H1 (cell line): ENCODE data around the gene CRACDL. TPM values are rescaled to one million over a fixed set of nuclear protein-coding genes. Genes with fewer than 3 reads are reported as not detected.

Source experiments
- CHD1 ChIP-seq: IDR thresholded peaks from 2 replicates; pipeline ENCODE4 v1.6.1; 2012; ENCODE audit warnings: low read depth, low read length, improper control_type of control experiment
- NRF1 ChIP-seq: IDR thresholded peaks from 2 replicates; pipeline ENCODE4 v1.6.1; 2011; ENCODE audit warnings: mild to moderate bottlenecking, low read depth, low read length, improper control_type of control experiment
- SUZ12 ChIP-seq: fragments of 200-600 bp; sonication (generic); IDR thresholded peaks from 2 replicates; pipeline ENCODE4 v1.6.1; 2012; ENCODE audit warnings: mild to moderate bottlenecking, inconsistent platforms, low read length, moderate library complexity, mixed read lengths
- polyA plus RNA-seq, 7 experiments: library from polyadenylated mRNA; depleted of rRNA in 3 of 7; stranded (reverse) in 5 of 7; unstranded in 2 of 7; fragments of >200 nt in 5 of 7; fragments of 200-250 nt in 2 of 7; gene quantifications; 1 replicate in 5 of 7; 2 replicates in 1 of 7; 4 replicates in 1 of 7; pipeline versions ENCODE4 v1.2.1 to v1.2.3, GENCODE V29; 2011 to 2013; ENCODE audit warnings: missing spikeins in 2 of 7, mixed read lengths in 2 of 7
- total RNA-seq: library from RNA; stranded (reverse); fragmentation: NEBNext Ultra II Directional; extraction: Animal tissue kit (Norgen Biotek cat#: 25700); gene quantifications from 2 replicates; pipeline ENCODE4 v1.2.1, GENCODE V29; 2021

The CRACDL gene
- total and polyA plus RNA-seq, 2 of the 8 experiments (the other 6 are each of a cell fraction or from before 2014, with no cell fraction given) = 0.07 to 0.38 TPM

GRCh38 chr2:98893911-98894321, 42.1 kb downstream of the CRACDL start (continued):
- TF ChIP-seq CHD1 = no peak
- TF ChIP-seq NRF1 = no peak
- TF ChIP-seq SUZ12 = no peak
